SH-SY5Y (cell line): ENCODE results near the gene TM7SF3.

ENCODE experiments used
- GATA2 ChIP-seq: IDR thresholded peaks from 2 replicates; pipeline ENCODE4 v1.6.1; 2011; ENCODE audit warnings: mild to moderate bottlenecking, low read depth, low read length
- GATA3 ChIP-seq: IDR thresholded peaks from 2 replicates; pipeline ENCODE4 v1.6.1; 2011; ENCODE audit warnings: low read depth, mild to moderate bottlenecking, low read length, moderate library complexity

- TF ChIP-seq GATA2 (no peak), GATA3 (no peak)
These were observed 17.3 kb upstream of the TM7SF3 start for GRCh38 chr12:27031531-27031930.
